HK-2 (cell line): ENCODE measurements around the gene SERINC5.
A peak's percentile ranks its signal among the peaks of the same experiment; 100 is the strongest.
"Not testable (repeated sequence)": the region's sequence is repeated elsewhere in the genome, so short reads cannot be mapped to it uniquely, and the experiment has no call there.

ENCODE experiments used
- DNase-seq: peaks from one replicate; pipeline ENCODE4 v3.0.0-alpha.2; 2018; ENCODE audit not compliant: unreplicated experiment

Gene SERINC5

DNA sequence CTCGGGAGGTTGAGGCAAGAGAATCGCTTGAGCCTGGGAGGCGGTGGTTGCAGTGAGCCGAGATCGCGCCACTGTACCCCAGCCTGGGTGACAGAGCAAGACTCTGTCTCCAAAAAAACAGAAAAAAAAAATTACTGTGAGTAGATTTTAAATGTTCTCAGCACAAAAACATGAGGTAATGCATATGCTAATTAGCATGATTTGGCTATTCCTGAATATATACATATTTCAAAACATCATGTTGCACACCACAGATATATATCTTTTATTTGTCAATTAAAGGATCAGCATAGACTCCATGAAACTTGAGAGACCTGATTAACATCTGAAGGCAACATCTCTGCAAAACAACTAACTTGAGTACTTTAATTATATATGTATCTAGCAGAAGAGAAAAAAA, 117.4 kb downstream of the SERINC5 start:
- no peak for DNase-seq

DNA sequence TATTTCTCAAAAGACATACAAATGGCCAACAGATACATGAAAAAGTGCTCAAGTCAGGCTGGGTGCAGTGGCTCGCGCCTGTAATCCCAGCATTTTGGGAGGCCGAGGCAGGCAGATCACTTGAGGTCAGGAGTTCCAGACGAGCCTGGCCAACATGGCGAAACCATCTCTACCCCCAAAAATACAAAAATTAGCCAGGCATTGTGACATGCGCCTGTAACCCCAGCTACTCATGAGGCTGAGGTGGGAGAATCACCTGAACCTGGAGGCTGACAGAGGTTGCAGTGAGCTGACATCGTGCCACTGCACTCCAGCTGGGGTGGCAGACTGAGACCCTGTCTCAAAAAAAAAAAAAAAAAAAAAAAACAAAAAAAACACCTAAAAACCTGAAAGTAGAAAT, 119.0 kb downstream of the SERINC5 start:
- not testable (repeated sequence) for DNase-seq

- no peak for DNase-seq
Measured at GRCh38 chr5:80134876-80135275, 121.0 kb downstream of the SERINC5 start.

- DNase-seq, result no peak
Measured at GRCh38 chr5:80129146-80129545, 126.7 kb downstream of the SERINC5 start.

DNA sequence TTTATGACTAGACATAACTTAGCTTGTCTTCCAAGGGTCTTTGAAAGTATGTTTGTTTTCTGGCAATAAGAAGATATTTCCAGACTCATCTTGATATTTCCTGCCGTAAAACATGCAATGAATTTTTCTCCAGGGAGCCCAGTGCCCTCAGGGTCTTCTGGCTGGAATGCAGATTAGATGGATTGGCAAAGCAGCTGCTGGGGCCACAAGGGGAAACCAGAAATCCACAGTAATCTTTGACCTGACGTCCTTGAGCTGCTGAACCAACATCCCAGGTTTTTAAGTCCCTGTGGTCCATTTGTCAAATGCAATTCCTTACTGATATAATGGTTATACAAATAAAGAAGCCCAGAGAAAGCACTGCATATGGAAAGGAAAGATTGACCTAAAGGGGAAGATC, 127.7 kb downstream of the SERINC5 start:
- DNase-seq, result no peak

GRCh38 chr5:80127116-80127552, 128.7 kb downstream of the SERINC5 start:
- no peak for DNase-seq

GRCh38 chr5:80125962-80126480, 129.8 kb downstream of the SERINC5 start:
- DNase-seq, result no peak

- DNase-seq, result no peak
Measured at GRCh38 chr5:80125022-80125961, 130.6 kb downstream of the SERINC5 start.

- DNase-seq, result no peak
Measured at GRCh38 chr5:80124121-80124918, 131.5 kb downstream of the SERINC5 start.

DNA sequence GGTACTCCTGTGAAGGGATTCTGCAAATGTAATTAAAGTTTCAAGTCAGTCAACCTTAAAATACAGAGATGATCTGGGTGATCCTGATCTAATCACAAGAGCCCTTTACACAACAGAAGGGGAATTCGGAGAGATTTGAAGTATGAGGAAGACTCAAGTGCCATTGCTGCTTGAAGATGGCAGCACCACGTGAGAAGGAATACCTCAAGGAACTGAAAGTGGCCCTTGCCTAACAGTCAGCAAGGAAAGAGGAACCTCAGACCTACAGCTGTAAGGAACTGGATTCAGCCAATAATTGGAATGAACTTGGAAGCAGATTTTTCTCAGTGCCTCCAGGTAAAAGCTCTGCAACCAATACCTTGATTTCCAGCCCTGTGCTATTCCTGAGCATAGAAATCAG, 133.3 kb downstream of the SERINC5 start:
- DNase-seq, result no peak

DNA sequence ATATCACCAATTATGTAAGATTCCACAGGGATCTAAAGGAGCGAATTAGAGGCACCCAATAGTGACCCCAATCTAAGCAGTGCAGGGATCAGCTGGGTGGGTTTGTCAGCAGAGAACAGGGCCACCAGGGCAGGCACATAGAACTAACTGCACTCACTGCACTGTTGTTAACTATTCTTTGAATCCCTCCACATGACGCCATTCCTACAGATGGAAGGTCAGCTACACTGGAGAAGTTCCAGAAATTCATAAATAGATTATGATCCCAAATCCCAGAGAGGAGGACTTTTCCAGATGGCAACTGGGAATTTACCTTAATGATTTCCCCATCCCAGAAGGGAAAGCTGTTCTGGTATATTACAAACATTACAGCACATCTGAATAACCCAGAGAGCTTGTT, 136.5 kb downstream of the SERINC5 start:
- no peak for DNase-seq

- no peak for DNase-seq
Measured at GRCh38 chr5:80117446-80117845, 138.4 kb downstream of the SERINC5 start.

DNA sequence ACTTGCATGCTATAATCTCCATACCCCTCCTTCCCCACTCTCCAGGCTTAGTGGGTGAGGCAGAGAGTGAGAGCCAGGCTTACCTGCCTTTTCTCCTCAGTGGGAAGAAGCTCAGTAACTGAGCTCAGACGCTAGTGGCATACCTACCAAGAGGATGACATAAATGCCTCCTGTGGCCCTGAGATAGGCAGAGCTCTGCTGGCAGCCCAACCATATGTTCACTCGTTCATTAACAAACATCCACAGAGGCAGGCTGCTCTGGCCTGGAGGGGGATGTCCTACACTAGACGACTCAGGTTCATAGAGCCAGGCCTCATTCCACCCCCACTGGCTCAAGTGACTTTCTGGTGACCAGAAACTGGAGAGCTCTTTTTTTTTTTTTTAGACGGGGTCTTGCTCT, 139.4 kb downstream of the SERINC5 start:
- peak; percentile 14 for DNase-seq

DNA sequence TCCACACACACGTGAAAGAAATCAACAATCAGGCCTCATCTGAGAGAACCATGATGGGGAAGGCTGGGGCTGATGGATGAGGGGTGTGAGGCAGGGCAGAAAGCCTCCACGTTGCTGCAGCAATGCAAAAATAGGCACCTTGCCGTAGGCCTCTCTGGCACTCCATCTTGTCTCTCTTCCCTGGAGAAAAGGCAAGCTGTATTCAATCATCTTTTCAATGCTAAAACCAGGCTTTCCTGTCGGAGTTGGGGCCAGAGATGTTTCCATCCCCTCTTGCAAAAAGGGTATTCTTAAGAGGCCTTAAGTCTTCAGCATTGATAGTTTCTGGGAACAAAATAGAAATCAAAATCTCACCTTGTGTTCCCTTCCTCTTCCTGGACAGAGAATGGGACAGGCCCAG, 139.8 kb downstream of the SERINC5 start:
- DNase-seq, result no peak

GRCh38 chr5:80114860-80115259, 141.0 kb downstream of the SERINC5 start:
- no peak for DNase-seq

DNA sequence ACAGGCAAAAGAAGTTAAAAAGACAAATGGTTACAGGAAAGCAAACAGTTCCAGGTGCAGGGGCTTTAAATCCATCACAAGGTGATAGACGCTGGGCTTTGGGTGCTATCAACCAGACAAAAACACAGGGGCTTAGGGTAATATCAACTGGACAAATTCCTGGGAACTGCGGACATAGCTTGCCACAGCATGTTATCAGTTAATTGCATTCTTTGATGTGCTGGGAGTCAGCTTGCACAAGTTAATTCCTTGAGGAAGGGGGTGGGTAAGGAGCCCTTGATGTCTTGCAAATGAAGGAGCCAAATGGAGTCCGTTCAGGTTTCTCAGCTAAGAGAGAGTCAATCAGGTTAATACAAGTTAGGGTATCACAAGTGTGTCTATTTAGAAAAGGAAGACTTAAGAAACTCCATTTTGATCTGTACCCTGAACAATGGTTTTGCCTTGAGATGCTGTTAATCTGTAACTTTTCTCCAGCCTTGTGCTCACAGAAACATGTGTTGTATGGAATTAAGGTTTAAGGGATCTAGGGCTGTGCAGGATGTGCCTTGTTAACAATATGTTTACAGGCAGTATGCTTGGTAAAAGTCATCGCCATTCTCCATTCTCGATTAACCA, 144.4 kb downstream of the SERINC5 start:
- DNase-seq, result not testable (repeated sequence)

GRCh38 chr5:80109646-80110478, 146.0 kb downstream of the SERINC5 start:
- DNase-seq, result no peak

- no peak for DNase-seq
Measured at GRCh38 chr5:80106916-80107315, 148.9 kb downstream of the SERINC5 start.

GRCh38 chr5:80105698-80106439, 150.0 kb downstream of the SERINC5 start:
- DNase-seq, result no peak

- DNase-seq, result no peak
Measured at GRCh38 chr5:80103371-80103770, 152.5 kb downstream of the SERINC5 start.
